ES-I3 (cell line): Measurements from ENCODE around the gene KIF5C.

Experiments
- H3K36me3 ChIP-seq: 2 replicates; pipeline ENCODE4 v1.6.1; 2013; ENCODE audit warnings: mild to moderate bottlenecking, low read length, control low read depth, moderate library complexity; ENCODE audit not compliant: insufficient read depth
- H3K4me1 ChIP-seq: 2 replicates; pipeline ENCODE4 v1.6.1; 2013; ENCODE audit warnings: mild to moderate bottlenecking, control low read depth, low read length; ENCODE audit not compliant: insufficient read depth
- H3K9ac ChIP-seq: 2 replicates; pipeline ENCODE4 v1.6.1; 2013; ENCODE audit warnings: low read depth, mild to moderate bottlenecking, low read length, moderate library complexity
- H3K9me3 ChIP-seq: 2 replicates; pipeline ENCODE4 v1.6.1; 2013; ENCODE audit warnings: mild to moderate bottlenecking, low read length, moderate library complexity; ENCODE audit not compliant: control insufficient read depth, insufficient read depth

KIF5C gene

DNA sequence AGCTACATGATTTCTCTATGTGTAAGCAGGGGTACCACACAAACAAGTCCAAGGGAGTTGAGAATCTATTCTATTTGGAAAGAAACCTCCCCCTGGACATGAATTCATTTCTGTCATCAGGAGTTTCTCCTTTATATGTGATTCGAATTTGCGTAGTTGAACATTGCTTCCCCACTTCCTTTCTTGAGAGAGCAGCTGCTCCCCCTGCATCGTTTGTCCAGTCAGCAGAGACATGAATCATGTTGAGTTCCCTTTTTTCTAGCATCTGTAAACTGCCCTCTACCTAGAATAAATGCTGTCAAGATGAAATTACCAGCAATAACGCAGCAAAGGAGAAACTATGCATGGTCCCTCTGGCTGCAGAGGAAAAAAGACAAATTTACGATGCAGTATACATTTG, 73.8 kb downstream of the KIF5C start:
- Histone ChIP-seq H3K4me1 (no peaks in the 10 kb centered on the region), H3K36me3 (no peaks in the 10 kb centered on the region), H3K9ac (no peak overlapping the region), H3K9me3 (no peaks in the 10 kb centered on the region)

DNA sequence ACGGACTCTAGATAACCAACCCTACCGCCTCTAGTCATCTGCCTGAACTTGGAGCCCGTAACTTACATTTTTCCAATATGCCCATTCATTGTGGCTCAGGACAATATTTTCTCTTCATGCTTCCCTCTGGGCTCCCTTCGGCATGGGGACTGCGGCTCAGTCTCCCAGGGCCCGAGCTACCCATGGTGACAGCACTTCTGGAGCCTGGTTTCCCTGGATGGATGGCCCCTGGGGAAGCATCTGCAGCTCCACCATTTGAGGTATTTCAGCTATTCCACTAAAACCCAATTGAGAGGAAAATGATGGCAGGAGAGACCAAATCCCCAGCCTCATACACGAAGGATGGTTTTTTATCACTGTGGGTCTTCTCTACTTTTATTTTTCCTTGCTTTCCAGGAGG, 74.3 kb downstream of the KIF5C start:
- H3K9ac ChIP-seq, result no peak overlapping the region
- H3K9me3 ChIP-seq, result no peaks in the 10 kb centered on the region
- H3K36me3 ChIP-seq, result no peaks in the 10 kb centered on the region
- H3K4me1 ChIP-seq, result no peaks in the 10 kb centered on the region

DNA sequence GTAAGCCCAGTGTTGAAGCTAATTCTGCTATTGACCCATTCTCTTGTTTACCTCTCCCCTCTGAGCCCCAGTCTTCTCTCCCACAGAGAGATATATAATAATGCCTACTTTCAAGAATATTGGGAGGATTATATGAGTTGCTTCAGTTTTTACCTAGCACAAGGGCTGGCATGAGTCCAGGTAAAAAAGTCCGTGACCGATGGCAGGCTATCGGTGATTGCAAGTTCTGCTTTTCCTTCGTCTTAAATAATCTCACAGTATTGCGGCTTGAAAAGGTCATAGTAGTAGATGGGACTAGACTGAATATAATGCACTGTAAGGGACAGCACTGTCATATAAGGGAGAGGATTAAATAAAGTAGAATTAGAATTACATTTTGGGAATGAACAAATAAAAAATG, 77.6 kb downstream of the KIF5C start:
- Histone ChIP-seq H3K36me3 (no peaks in the 10 kb centered on the region; the same call in 1 of the 2 replicates), H3K4me1 (no peaks in the 10 kb centered on the region), H3K9me3 (no peaks in the 10 kb centered on the region), H3K9ac (no peak overlapping the region)

DNA sequence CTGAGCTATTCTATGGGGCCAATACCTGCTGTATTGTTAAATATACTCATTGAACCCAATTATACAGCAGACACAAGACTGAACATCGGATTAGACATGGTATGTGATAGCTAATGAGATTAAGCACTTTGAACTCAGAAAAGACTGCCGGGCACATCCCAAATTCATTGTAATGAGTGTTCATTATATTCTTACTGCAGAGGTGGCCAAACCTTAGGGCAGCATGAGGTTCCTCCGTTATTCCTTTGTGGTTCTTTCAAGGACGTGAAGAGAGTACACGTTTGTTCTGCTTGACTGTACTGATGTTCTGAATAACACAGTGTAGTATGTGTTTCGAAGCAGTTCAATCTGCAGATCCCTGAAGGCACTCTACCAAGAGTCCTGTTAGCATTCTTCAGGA, 78.4 kb downstream of the KIF5C start:
- Histone ChIP-seq H3K36me3 (no peaks in the 10 kb centered on the region; the same call in 1 of the 2 replicates), H3K9me3 (no peaks in the 10 kb centered on the region), H3K4me1 (no peaks in the 10 kb centered on the region), H3K9ac (no peak overlapping the region)

- H3K36me3 ChIP-seq, result no peaks in the 10 kb centered on the region; the same call in 1 of the 2 replicates
These were observed 79.5 kb downstream of the KIF5C start for GRCh38 chr2:148954536-148954935.

GRCh38 chr2:148955798-148956197, 80.8 kb downstream of the KIF5C start:
- Histone ChIP-seq H3K9ac (no peak overlapping the region), H3K36me3 (no peaks in the 10 kb centered on the region; the same call in 1 of the 2 replicates), H3K4me1 (no peaks in the 10 kb centered on the region), H3K9me3 (no peaks in the 10 kb centered on the region)

More at GRCh38 chr2:148954536-148954935, 79.5 kb downstream of the KIF5C start:
- Histone ChIP-seq H3K4me1 (no peaks in the 10 kb centered on the region), H3K9ac (no peak overlapping the region), H3K9me3 (no peaks in the 10 kb centered on the region)

- Histone ChIP-seq H3K9me3 (no peaks in the 10 kb centered on the region), H3K9ac (no peak overlapping the region), H3K36me3 (no peaks in the 10 kb centered on the region; the same call in 1 of the 2 replicates), H3K4me1 (no peaks in the 10 kb centered on the region)
These were observed 82.0 kb downstream of the KIF5C start for GRCh38 chr2:148957023-148957422.

DNA sequence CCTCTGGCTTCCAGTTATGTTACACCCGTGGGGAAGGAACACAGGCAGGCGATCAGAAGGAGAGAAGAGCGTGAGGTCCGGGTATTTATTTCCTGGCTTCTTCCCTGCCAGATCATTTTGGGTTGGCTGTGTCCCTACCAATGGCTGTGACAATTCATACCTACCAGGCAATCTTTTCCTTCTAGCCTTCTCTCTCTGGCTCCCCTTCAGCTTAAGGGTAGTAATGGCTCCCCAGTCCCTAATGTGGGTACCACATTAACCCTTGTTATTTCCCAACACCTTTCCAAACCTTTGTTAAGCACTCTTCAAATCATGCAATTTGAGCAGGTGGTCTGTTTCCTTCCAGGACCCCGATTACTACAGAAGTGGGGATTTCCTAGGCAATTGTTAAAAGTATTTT, 84.7 kb downstream of the KIF5C start:
- no peaks in the 10 kb centered on the region for H3K4me1 ChIP-seq
- H3K9me3 ChIP-seq, result no peaks in the 10 kb centered on the region
- H3K9ac ChIP-seq, result no peak overlapping the region
- no peaks in the 10 kb centered on the region; the same call in 1 of the 2 replicates for H3K36me3 ChIP-seq

GRCh38 chr2:148960483-148960882, 85.5 kb downstream of the KIF5C start:
- H3K9ac ChIP-seq, result no peak overlapping the region
- no peaks in the 10 kb centered on the region for H3K9me3 ChIP-seq
- H3K36me3 ChIP-seq, result no peaks in the 10 kb centered on the region; the same call in 1 of the 2 replicates
- no peaks in the 10 kb centered on the region for H3K4me1 ChIP-seq

DNA sequence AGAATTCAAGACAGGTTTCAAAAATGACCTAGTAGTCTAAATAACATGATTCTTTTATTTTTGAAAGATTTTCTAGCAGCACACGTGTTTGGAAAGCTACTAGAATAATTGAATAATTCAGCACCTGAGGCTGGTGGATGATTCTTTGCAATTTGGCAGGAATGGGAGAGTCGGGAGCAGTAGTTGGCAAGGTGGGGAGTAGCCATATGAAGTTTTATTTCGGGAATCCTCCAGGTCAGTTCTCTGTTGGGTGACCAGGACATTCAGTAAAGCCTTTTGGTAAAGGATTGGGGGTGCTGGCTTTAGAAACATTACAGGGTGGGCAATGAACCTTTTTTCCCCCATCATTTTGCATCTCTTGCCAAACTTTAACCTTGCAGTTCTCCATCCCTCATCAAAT, 88.4 kb downstream of the KIF5C start:
- Histone ChIP-seq H3K36me3 (no peaks in the 10 kb centered on the region; the same call in 1 of the 2 replicates), H3K9me3 (no peaks in the 10 kb centered on the region), H3K9ac (no peak overlapping the region), H3K4me1 (no peaks in the 10 kb centered on the region)

- Histone ChIP-seq H3K36me3 (no peaks in the 10 kb centered on the region; the same call in 1 of the 2 replicates), H3K4me1 (no peaks in the 10 kb centered on the region), H3K9me3 (no peaks in the 10 kb centered on the region), H3K9ac (no peak overlapping the region)
These were observed 90.8 kb downstream of the KIF5C start for GRCh38 chr2:148965623-148966437.

GRCh38 chr2:148966438-148966758, 91.4 kb downstream of the KIF5C start:
- Histone ChIP-seq H3K36me3 (no peaks in the 10 kb centered on the region; the same call in 1 of the 2 replicates), H3K9me3 (no peaks in the 10 kb centered on the region), H3K9ac (no peak overlapping the region), H3K4me1 (no peaks in the 10 kb centered on the region)

DNA sequence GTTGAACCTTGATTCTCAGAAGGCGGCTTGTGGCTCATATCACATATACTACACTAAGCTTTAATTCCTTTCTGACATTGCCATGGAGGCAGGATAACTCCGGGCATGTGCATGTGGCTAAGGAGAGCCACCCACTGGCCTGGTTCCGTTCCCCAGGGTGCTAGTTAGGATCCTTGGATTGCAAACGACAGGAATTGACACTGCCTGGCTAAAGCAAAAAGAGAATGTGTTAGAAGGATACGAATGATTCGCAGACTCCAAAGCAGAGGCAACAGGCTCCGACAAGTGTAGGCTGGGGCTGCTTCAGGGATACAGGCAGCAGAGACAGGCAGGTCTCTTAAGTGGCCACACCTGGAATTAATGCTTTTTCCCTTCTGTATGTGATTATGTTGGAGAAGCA, 92.0 kb downstream of the KIF5C start:
- Histone ChIP-seq H3K9me3 (no peaks in the 10 kb centered on the region), H3K36me3 (no peaks in the 10 kb centered on the region; the same call in 1 of the 2 replicates), H3K9ac (no peak overlapping the region), H3K4me1 (no peaks in the 10 kb centered on the region)

DNA sequence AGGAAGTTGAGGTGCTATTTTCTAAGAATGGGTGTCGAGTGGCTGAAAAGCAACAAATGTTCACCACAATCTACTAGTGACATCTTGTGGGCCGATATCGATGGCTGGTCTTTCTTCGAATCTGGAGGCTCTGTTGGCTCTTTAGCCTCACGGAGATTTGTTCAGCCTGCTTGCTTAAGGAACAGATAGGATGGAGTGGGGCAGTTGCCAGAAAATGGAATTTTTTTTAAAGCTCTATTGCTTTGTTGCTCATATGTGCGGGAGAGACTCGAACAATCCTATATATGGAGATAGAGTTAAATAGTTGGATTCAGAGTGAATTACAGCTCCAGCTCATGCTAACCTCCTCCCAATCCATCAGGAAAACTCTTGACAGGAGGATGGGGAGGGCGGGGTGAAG, 92.6 kb downstream of the KIF5C start:
- no peaks in the 10 kb centered on the region for H3K4me1 ChIP-seq
- no peak overlapping the region for H3K9ac ChIP-seq
- H3K9me3 ChIP-seq, result no peaks in the 10 kb centered on the region
- no peaks in the 10 kb centered on the region; the same call in 1 of the 2 replicates for H3K36me3 ChIP-seq

GRCh38 chr2:148968301-148968700, 93.3 kb downstream of the KIF5C start:
- Histone ChIP-seq H3K9me3 (no peaks in the 10 kb centered on the region), H3K36me3 (no peaks in the 10 kb centered on the region; the same call in 1 of the 2 replicates)

More at GRCh38 chr2:148968301-148968700, 93.3 kb downstream of the KIF5C start:
- Histone ChIP-seq H3K9ac (no peak overlapping the region), H3K4me1 (peaks cover 4% of the 10 kb centered on the region)
